Adrenal gland (tissue), 5 donors: ENCODE measurements around the gene SLC26A2.

Experiments
- CTCF ChIP-seq, 6 experiments: fragments of 450-650 bp in 4 of 6; fragments of 200-600 bp in 2 of 6; sonication (generic) in 1 of 6; IDR thresholded peaks; 1 replicate in 5 of 6; 2 replicates in 1 of 6; pipeline versions ENCODE4 v1.5.1 to v1.8.0; 2016 to 2021; ENCODE audit warnings: antibody characterized with exemption in 6 of 6, mild to moderate bottlenecking in 2 of 6, moderate library complexity in 1 of 6
- POLR2A ChIP-seq, 2 donors: fragments of 450-650 bp; IDR thresholded peaks; one replicate each; pipeline ENCODE4 v1.6.1; 2017; ENCODE audit warnings: antibody characterized with exemption in 2 of 2, mild to moderate bottlenecking in 2 of 2, moderate library complexity in 1 of 2
- donor health status: DM: no; HTN: no; CAD: no.

- TF ChIP-seq CTCF (IDR thresholded peaks at IDR 0.05) (no peak), POLR2A (IDR thresholded peaks at IDR 0.05) (no peak)
Observed at GRCh38 chr5:150023136-150023535, 62.6 kb downstream of the SLC26A2 start.
